ENCODE data around the gene RBMS3. TPM values are rescaled to one million over a fixed set of nuclear protein-coding genes. Genes with fewer than 3 reads are reported as not detected.

Gene RBMS3
- total RNA-seq, 1 donor: 81.1 TPM

DNA sequence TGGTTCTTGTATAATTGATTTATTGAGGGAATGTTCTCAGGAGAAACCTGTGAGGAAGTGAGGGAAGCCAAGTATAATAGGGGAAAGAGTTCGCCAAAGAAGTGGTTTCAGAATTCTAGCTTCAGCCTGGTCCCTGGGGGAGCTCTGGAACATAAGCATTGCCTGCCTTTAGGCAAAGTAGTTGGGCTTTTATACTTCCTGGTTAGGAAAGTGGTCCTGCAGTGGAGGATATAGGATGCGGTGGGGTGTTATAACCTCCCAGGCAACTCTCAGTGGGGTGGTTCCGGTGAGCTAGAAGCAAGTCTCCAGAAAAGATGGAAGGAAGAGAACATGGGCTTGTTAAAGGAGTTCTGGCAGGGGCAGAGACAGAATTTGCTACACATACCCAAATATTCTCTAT lies 22.7 kb upstream of the RBMS3 start:
- Histone ChIP-seq H3K27ac (ENCODE audit: low read depth, low read length) (no peak overlapping the region), H3K4me2 (ENCODE audit: insufficient read depth, low read length) (no peak overlapping the region), H3K9me3 (ENCODE audit: low read depth, low read length) (no peaks in the 10 kb centered on the region), H3K4me1 (ENCODE audit: insufficient read depth, low read length) (peaks cover 4% of the 10 kb centered on the region), H3K79me2 (ENCODE audit: insufficient read depth, low read length) (no peaks in the 10 kb centered on the region), H3K27me3 (ENCODE audit: insufficient read depth, low read length) (no peaks in the 10 kb centered on the region), H3K4me3 (ENCODE audit: insufficient read depth, low read length) (no peak overlapping the region), H3K36me3 (ENCODE audit: insufficient read depth, low read length) (no peaks in the 10 kb centered on the region), H4K20me1 (ENCODE audit: insufficient read depth, low read length) (no peaks in the 10 kb centered on the region), H2AFZ (ENCODE audit: low read length) (no peak overlapping the region)
- DNase-seq (ENCODE audit: insufficient read length, low spot score, missing footprints): no peak
- TF ChIP-seq, protein P1, sequence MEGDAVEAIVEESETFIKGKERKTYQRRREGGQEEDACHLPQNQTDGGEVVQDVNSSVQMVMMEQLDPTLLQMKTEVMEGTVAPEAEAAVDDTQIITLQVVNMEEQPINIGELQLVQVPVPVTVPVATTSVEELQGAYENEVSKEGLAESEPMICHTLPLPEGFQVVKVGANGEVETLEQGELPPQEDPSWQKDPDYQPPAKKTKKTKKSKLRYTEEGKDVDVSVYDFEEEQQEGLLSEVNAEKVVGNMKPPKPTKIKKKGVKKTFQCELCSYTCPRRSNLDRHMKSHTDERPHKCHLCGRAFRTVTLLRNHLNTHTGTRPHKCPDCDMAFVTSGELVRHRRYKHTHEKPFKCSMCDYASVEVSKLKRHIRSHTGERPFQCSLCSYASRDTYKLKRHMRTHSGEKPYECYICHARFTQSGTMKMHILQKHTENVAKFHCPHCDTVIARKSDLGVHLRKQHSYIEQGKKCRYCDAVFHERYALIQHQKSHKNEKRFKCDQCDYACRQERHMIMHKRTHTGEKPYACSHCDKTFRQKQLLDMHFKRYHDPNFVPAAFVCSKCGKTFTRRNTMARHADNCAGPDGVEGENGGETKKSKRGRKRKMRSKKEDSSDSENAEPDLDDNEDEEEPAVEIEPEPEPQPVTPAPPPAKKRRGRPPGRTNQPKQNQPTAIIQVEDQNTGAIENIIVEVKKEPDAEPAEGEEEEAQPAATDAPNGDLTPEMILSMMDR (IDR thresholded peaks at IDR 0.05; ENCODE audit: extremely low read depth, low read depth, low read length): no peak

DNA sequence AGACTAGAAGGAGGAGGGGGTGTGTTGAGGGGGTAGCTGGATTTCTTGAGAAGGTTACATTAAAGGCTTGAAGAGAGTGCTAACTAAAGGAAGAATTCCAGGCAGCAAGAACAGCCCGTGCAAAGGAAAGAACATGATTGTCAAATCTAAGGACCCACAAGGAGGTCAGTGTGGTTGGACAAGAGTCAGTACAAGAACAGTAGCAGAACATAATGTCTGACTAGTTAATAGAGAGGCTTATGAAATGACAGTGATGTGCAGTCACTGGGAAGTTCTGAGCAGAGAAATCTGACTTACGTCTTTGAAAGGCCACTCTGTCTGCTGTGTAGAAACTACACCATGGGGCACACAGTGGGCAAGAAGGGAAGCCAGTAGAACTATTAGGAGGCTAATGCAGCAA lies 19.8 kb upstream of the RBMS3 start:
- Histone ChIP-seq H3K36me3 (ENCODE audit: insufficient read depth, low read length) (no peaks in the 10 kb centered on the region), H3K27me3 (ENCODE audit: insufficient read depth, low read length) (no peaks in the 10 kb centered on the region), H3K4me3 (ENCODE audit: insufficient read depth, low read length) (no peak overlapping the region), H4K20me1 (ENCODE audit: insufficient read depth, low read length) (no peaks in the 10 kb centered on the region), H3K4me1 (ENCODE audit: insufficient read depth, low read length) (peaks cover under 1% of the 10 kb centered on the region), H3K27ac (ENCODE audit: low read depth, low read length) (no peak overlapping the region), H2AFZ (ENCODE audit: low read length) (no peak overlapping the region), H3K4me2 (ENCODE audit: insufficient read depth, low read length) (no peak overlapping the region), H3K9me3 (ENCODE audit: low read depth, low read length) (no peaks in the 10 kb centered on the region), H3K79me2 (ENCODE audit: insufficient read depth, low read length) (no peaks in the 10 kb centered on the region)
- TF ChIP-seq, protein P1 (IDR thresholded peaks at IDR 0.05; ENCODE audit: extremely low read depth, low read depth, low read length): no peak
- DNase-seq (ENCODE audit: insufficient read length, low spot score, missing footprints): no peak

DNA sequence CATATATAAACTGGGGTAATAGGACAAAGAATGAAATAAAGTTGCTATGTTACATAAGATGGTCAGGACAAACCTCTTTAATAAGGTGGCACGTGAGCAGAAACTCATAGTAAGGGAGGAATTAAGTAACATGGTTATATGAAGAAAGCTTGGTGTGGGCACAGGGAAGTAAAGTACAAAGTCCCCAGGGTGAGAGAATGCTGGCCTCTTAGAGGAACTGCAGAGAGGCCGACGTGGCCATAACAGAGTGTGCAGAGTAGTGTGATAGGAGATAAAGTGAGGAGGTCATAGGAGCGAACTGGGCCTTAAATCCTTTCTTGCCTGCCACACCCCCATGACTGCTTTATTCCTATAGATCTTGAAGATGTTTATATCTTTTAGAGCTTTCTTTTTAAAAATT lies 17.4 kb upstream of the RBMS3 start:
- no peak for DNase-seq (ENCODE audit: insufficient read length, low spot score, missing footprints)
- Histone ChIP-seq H3K27me3 (ENCODE audit: insufficient read depth, low read length) (no peaks in the 10 kb centered on the region), H3K4me2 (ENCODE audit: insufficient read depth, low read length) (no peak overlapping the region), H3K36me3 (ENCODE audit: insufficient read depth, low read length) (no peaks in the 10 kb centered on the region), H3K9me3 (ENCODE audit: low read depth, low read length) (no peaks in the 10 kb centered on the region), H2AFZ (ENCODE audit: low read length) (no peak overlapping the region), H3K79me2 (ENCODE audit: insufficient read depth, low read length) (no peaks in the 10 kb centered on the region), H3K4me3 (ENCODE audit: insufficient read depth, low read length) (no peak overlapping the region), H3K27ac (ENCODE audit: low read depth, low read length) (no peak overlapping the region), H4K20me1 (ENCODE audit: insufficient read depth, low read length) (no peaks in the 10 kb centered on the region), H3K4me1 (ENCODE audit: insufficient read depth, low read length) (no peaks in the 10 kb centered on the region)
- TF ChIP-seq, protein P1 (IDR thresholded peaks at IDR 0.05; ENCODE audit: extremely low read depth, low read depth, low read length): no peak

DNA sequence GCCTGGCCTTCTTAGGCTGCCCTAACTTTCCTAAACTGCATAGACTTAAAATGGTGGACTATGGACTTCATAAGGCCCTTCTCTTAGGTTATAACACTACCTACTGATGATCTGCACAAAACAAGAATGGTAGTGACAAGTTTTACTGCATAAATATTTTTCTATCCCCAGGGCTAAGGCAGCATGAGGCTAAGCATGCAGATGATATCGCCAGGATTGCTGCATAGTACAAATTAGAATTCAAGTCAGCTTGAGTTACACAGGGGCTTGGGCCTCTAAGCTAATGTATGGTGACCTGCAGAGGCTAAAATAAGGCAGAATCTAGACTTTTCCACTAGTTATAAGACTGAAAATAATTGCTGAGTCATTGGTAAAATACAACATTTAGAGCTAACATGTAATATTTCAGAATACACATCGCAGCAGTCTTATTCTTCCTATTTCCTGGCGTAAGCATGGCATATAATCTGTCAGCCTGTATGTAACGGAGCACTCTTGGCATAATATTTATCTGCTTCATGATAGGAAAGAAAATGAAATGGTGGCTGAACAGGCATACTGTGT lies 15.3 kb upstream of the RBMS3 start:
- Histone ChIP-seq H3K27me3 (ENCODE audit: insufficient read depth, low read length) (no peaks in the 10 kb centered on the region), H3K79me2 (ENCODE audit: insufficient read depth, low read length) (no peaks in the 10 kb centered on the region), H3K4me2 (ENCODE audit: insufficient read depth, low read length) (no peak overlapping the region), H3K9me3 (ENCODE audit: low read depth, low read length) (no peaks in the 10 kb centered on the region), H3K4me3 (ENCODE audit: insufficient read depth, low read length) (no peak overlapping the region), H4K20me1 (ENCODE audit: insufficient read depth, low read length) (no peaks in the 10 kb centered on the region), H2AFZ (ENCODE audit: low read length) (peak overlapping the region; percentile 33), H3K36me3 (ENCODE audit: insufficient read depth, low read length) (no peaks in the 10 kb centered on the region), H3K4me1 (ENCODE audit: insufficient read depth, low read length) (no peaks in the 10 kb centered on the region), H3K27ac (ENCODE audit: low read depth, low read length) (no peak overlapping the region)
- no peak for DNase-seq (ENCODE audit: insufficient read length, low spot score, missing footprints)
- TF ChIP-seq, protein P1 (IDR thresholded peaks at IDR 0.05; ENCODE audit: extremely low read depth, low read depth, low read length): no peak

Data from osteoblast (primary cell).